ENCODE data around the gene MMRN2. TPM values are rescaled to one million over a fixed set of nuclear protein-coding genes. Genes with fewer than 3 reads are reported as not detected.
"Not testable (repeated sequence)": the region's sequence is repeated elsewhere in the genome, so short reads cannot be mapped to it uniquely, and the experiment has no call there.

Gene MMRN2
- total and polyA plus RNA-seq, 2 of the 8 experiments (the other 6 are each of a cell fraction or from before 2014, with no cell fraction given), result 1.2 TPM

GRCh38 chr10:86981020-86981419 is 23.6 kb upstream of the MMRN2 start:
- H3K4me2 ChIP-seq (ENCODE audit: insufficient read depth in 1 of 2, low read depth in 2 of 2, low read length in 2 of 2); FAIRE-seq; H2BK120ac ChIP-seq (replicated peaks; ENCODE audit: low read depth, low read length); H3K23me2 ChIP-seq (ENCODE audit: low read depth, low read length); H3K23ac ChIP-seq (ENCODE audit: insufficient read length); H3K4me1 ChIP-seq (replicated peaks in 1 of 4; ENCODE audit: control insufficient read depth in 3 of 4, insufficient read depth in 4 of 4, low read length in 3 of 4); H3K18ac ChIP-seq (ENCODE audit: extremely low read depth, low read length); H3K79me2 ChIP-seq (ENCODE audit: control insufficient read depth in 1 of 2, insufficient read depth in 2 of 2, low read length in 2 of 2); H3K27ac ChIP-seq (ENCODE audit: low read depth, low read length); H2BK15ac ChIP-seq (ENCODE audit: low read length); H3K4ac ChIP-seq (replicated peaks; ENCODE audit: insufficient read length, low read depth, low read length); H2AFZ ChIP-seq (ENCODE audit: low read length); H4K91ac ChIP-seq (replicated peaks; ENCODE audit: insufficient read length, low read length); H3K4me3 ChIP-seq (ENCODE audit: extremely low read depth in 1 of 4, insufficient read depth in 2 of 4, low read depth in 3 of 4, low read length in 4 of 4); H3K9ac ChIP-seq (replicated peaks in 1 of 4; ENCODE audit: extremely low read depth in 1 of 4, low read depth in 3 of 4, low read length in 3 of 4); H3K36me3 ChIP-seq (ENCODE audit: control insufficient read depth in 2 of 4, insufficient read depth in 4 of 4, low read length in 3 of 4); H4K8ac ChIP-seq (ENCODE audit: extremely low read depth, insufficient read depth, low read length); DNase-seq (ENCODE audit: low read depth in 1 of 2, low spot score in 2 of 2); H3K9me3 ChIP-seq (ENCODE audit: insufficient read depth in 2 of 2, low read depth in 1 of 2, low read length in 1 of 2); H2AK5ac ChIP-seq (ENCODE audit: low read depth, low read length); H3K79me1 ChIP-seq (ENCODE audit: low read depth, low read length); H4K5ac ChIP-seq (ENCODE audit: insufficient read length, low read depth, low read length); H3K14ac ChIP-seq (ENCODE audit: insufficient read length); H3K56ac ChIP-seq (replicated peaks; ENCODE audit: insufficient read length, low read depth, low read length); H2BK20ac ChIP-seq (ENCODE audit: low read length); H2BK5ac ChIP-seq (ENCODE audit: low read depth, low read length); H2BK12ac ChIP-seq (ENCODE audit: low read depth, low read length); H4K20me1 ChIP-seq (replicated peaks in 1 of 2; ENCODE audit: control insufficient read depth in 1 of 2, insufficient read depth in 2 of 2, low read length in 2 of 2); H3K27me3 ChIP-seq (replicated peaks in 1 of 4; ENCODE audit: control insufficient read depth in 3 of 4, extremely low read depth in 1 of 4, insufficient read depth in 3 of 4, low read length in 3 of 4): not testable (repeated sequence)
- 83% methylated on average over 6 of the region's 6 CpGs; no CpG with 5 or more reads in 1 of the 2 experiments for WGBS, 2 experiments (ENCODE audit: extremely low coverage in 1 of 2, insufficient coverage in 1 of 2, insufficient read length in 1 of 2, insufficient replicate concordance in 2 of 2, low coverage in 1 of 2, low lambda C conversion rate in 2 of 2, missing lambda C conversion rate in 1 of 2)
- ChIA-PET POLR2A (ENCODE audit: partially characterized antibody) (interaction anchor here (2.5 kb wide), 1 partner anchor 11 kb away, joined by 5 read pairs; no protein-coding TSS in a partner anchor), CTCF (ENCODE audit: partially characterized antibody) (interaction anchor here (1.5 to 2.8 kb wide), 3 partner anchors 13 to 36 kb away, joined by 3 to 12 read pairs (median 8); partner anchors contain the start of gene ADIRF)
